ENCODE results near the gene ACSM3. TPM values are rescaled to one million over a fixed set of nuclear protein-coding genes. Genes with fewer than 3 reads are reported as not detected.
"Not testable (repeated sequence)": the region's sequence is repeated elsewhere in the genome, so short reads cannot be mapped to it uniquely, and the experiment has no call there.

Gene ACSM3
- polyA plus RNA-seq, 2 of the 4 experiments (the other 2 are of a cell fraction) = 2.9 to 15.7 TPM

- no peak for TF ChIP-seq FOXS1 (CRISPR knock-in tag; IDR thresholded peaks at IDR 0.05)
- no peak for TF ChIP-seq TFCP2L1 (CRISPR knock-in tag; IDR thresholded peaks at IDR 0.05)
- peak; percentile 38 for TF ChIP-seq MAFK (IDR thresholded peaks at IDR 0.05; ENCODE audit: partially characterized antibody)
- Histone ChIP-seq H3K9me3 (no peaks in the 10 kb centered on the region), H3K27ac (no peak overlapping the region), H3K4me3 (no peak overlapping the region), H3K4me2 (no peak overlapping the region), H3K4me1 (no peaks in the 10 kb centered on the region)
- ChIA-PET POLR2A (no interaction called here), CTCF (no interaction called here)
- FAIRE-seq (no peak), DNase-seq (ENCODE audit: low read depth in 1 of 2, low spot score in 1 of 2) (no peak), ATAC-seq (no peak)
- WGBS (ENCODE audit: missing lambda C conversion rate) = 63% methylated on average over 1 of the region's 1 CpG
Measured at GRCh38 chr16:20801278-20801677, 37.5 kb downstream of the ACSM3 start.

GRCh38 chr16:20803192-20803560, 39.4 kb downstream of the ACSM3 start:
- POLR2A ChIA-PET = no interaction called here
- CTCF ChIA-PET = interaction anchor here (1.6 kb wide), 1 partner anchor 280 kb away, joined by 5 read pairs; no protein-coding TSS in a partner anchor
- H3K4me2 ChIP-seq = no peak overlapping the region
- WGBS (ENCODE audit: missing lambda C conversion rate) = 66% methylated on average over 2 of the region's 2 CpGs
- DNase-seq (ENCODE audit: low read depth in 1 of 2, low spot score in 1 of 2) = no peak
- H3K27ac ChIP-seq = no peak overlapping the region
- H3K9me3 ChIP-seq = no peaks in the 10 kb centered on the region
- no peak for ATAC-seq
- peaks cover 7% of the 10 kb centered on the region; the same call in 1 of the 3 replicates for H3K4me1 ChIP-seq
- FAIRE-seq = no peak
- H3K4me3 ChIP-seq = no peak overlapping the region
- no peak for TF ChIP-seq CTCF (IDR thresholded peaks at IDR 0.05)
- TF ChIP-seq MAZ (IDR thresholded peaks at IDR 0.05; ENCODE audit: borderline replicate concordance, low read depth, low read length) = no peak
- no peak for TF ChIP-seq EHMT2 (IDR thresholded peaks at IDR 0.05; ENCODE audit: low read depth)
- TF ChIP-seq TFCP2L1 (CRISPR knock-in tag; IDR thresholded peaks at IDR 0.05) = no peak
- no peak for TF ChIP-seq FOSL2 (IDR thresholded peaks at IDR 0.05)
- TF ChIP-seq FOSL2 (CRISPR knock-in tag; IDR thresholded peaks at IDR 0.05) = no peak
- TF ChIP-seq EP300 (IDR thresholded peaks at IDR 0.05) = no peak
- TF ChIP-seq FOSB (CRISPR knock-in tag; IDR thresholded peaks at IDR 0.05) = no peak
- TF ChIP-seq FOXS1 (CRISPR knock-in tag; IDR thresholded peaks at IDR 0.05) = no peak
- no peak for TF ChIP-seq SREBF2 (IDR thresholded peaks at IDR 0.05)
- TF ChIP-seq PHF8 (IDR thresholded peaks at IDR 0.05; ENCODE audit: borderline replicate concordance, low read depth) = no peak

DNA sequence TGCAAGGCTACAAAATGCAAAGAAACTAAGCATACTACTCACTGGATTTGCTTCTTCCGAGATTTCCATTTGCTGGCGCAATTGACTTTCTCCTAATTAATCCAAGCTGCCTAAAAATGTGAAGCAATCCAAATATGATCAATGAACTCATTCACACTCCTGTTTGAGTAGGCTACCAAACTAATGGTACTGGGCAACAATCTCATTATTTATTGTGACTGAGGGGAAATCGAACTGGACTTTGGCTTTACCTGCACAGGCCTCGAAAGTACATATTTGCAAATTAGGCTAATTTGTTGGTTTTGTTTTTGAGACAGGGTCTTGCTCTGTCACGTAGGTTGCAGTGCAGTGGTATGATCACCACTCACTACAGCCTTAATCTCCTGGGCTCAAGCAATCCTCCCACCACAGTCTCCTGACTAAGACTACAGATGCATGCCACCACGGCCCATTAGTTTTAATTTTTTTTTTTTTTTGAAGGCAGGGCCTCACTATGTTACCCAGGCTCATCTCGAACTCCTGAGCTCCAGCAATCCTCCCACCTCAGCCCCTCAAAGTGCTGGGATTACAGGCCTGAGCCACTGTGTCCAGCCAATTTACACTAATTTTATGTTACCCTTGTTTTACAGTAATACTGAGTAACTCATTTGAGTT, 39.9 kb downstream of the ACSM3 start:
- H3K4me3 ChIP-seq = no peak overlapping the region
- peaks cover 7% of the 10 kb centered on the region; the same call in 1 of the 3 replicates for H3K4me1 ChIP-seq
- ATAC-seq (no peak), FAIRE-seq (no peak), DNase-seq (ENCODE audit: low read depth in 1 of 2, low spot score in 1 of 2) (no peak)
- H3K9me3 ChIP-seq = no peaks in the 10 kb centered on the region
- POLR2A ChIA-PET = no interaction called here
- no peak overlapping the region for H3K4me2 ChIP-seq
- CTCF ChIA-PET = interaction anchor here (1.0 to 1.6 kb wide), 3 partner anchors 30 to 497 kb away, joined by 3 to 5 read pairs (median 4); no protein-coding TSS in a partner anchor
- TF ChIP-seq EHMT2 (IDR thresholded peaks at IDR 0.05; ENCODE audit: low read depth) (no peak), MAX (IDR thresholded peaks at IDR 0.05) (no peak), FOSB (CRISPR knock-in tag; IDR thresholded peaks at IDR 0.05) (no peak), HOXB5 (CRISPR knock-in tag; IDR thresholded peaks at IDR 0.05) (no peak), TFCP2L1 (CRISPR knock-in tag; IDR thresholded peaks at IDR 0.05) (no peak), NPAS2 (CRISPR knock-in tag; IDR thresholded peaks at IDR 0.05; ENCODE audit: borderline replicate concordance) (no peak), NR3C1 (IDR thresholded peaks at IDR 0.05) (no peak)
- no peak overlapping the region for H3K27ac ChIP-seq
- 95% methylated on average over 7 of the region's 7 CpGs for WGBS (ENCODE audit: missing lambda C conversion rate)

DNA sequence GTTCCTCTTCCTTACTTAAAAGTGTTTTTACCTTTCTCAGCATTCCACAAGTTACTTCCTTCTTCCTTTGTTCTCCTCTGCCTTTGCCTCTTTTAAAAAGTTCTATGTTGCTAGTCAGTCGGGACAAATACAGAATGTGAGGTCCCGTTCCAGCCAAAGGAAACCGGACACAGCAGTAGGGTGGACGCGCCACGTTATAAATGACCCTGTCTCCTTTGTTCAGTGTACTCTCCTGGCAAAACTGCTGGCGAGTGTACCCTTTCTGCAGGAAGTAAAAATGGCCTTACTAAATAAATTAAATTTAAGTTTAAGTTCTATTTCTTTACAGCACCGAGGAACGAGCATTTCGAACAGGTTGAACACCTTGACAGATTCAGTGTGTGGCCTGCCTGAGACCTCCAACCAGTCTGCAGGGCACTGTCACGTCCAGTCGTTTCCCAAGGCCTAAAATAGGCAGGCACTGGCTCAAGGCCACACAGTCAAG, 41.9 kb downstream of the ACSM3 start:
- not testable (repeated sequence) for FAIRE-seq; DNase-seq (ENCODE audit: low read depth in 1 of 2, low spot score in 1 of 2); H3K9me3 ChIP-seq; H3K4me1 ChIP-seq
- peak overlapping the region; percentile 75 for H3K4me3 ChIP-seq
- TF ChIP-seq PHF8 (IDR thresholded peaks at IDR 0.05; ENCODE audit: borderline replicate concordance, low read depth) = peak; percentile 62; the same call in 1 of the 2 replicates
- POLR2A ChIA-PET = interaction anchor here (1.1 to 1.6 kb wide), 4 partner anchors 42 to 495 kb away, joined by 3 to 8 read pairs (median 6); partner anchors contain the start of genes ACSM3, DCUN1D3 and LYRM1
- CTCF ChIA-PET = interaction anchor here (0.8 to 2.3 kb wide), 12 partner anchors 10 to 495 kb away, joined by 3 to 12 read pairs (median 4); no protein-coding TSS in a partner anchor
- peak overlapping the region; percentile 84 to 94 for H3K27ac ChIP-seq
- ATAC-seq = peak in 1 of 2 experiments; percentile 3; a peak in 2 of 6 replicates
- WGBS (ENCODE audit: missing lambda C conversion rate) = 9% methylated on average over 12 of the region's 12 CpGs
- H3K4me2 ChIP-seq = peak overlapping the region; percentile 84

All from A549 (cell line).